GF-D8 (cell line): ENCODE data around the gene PUM1.
"Not testable (repeated sequence)": the region's sequence is repeated elsewhere in the genome, so short reads cannot be mapped to it uniquely, and the experiment has no call there.

ENCODE experiments used
- DNase-seq: peaks from one replicate; lab custom pipeline; 2025; lab: John Stamatoyannopoulos, UW

PUM1 gene, protein sequence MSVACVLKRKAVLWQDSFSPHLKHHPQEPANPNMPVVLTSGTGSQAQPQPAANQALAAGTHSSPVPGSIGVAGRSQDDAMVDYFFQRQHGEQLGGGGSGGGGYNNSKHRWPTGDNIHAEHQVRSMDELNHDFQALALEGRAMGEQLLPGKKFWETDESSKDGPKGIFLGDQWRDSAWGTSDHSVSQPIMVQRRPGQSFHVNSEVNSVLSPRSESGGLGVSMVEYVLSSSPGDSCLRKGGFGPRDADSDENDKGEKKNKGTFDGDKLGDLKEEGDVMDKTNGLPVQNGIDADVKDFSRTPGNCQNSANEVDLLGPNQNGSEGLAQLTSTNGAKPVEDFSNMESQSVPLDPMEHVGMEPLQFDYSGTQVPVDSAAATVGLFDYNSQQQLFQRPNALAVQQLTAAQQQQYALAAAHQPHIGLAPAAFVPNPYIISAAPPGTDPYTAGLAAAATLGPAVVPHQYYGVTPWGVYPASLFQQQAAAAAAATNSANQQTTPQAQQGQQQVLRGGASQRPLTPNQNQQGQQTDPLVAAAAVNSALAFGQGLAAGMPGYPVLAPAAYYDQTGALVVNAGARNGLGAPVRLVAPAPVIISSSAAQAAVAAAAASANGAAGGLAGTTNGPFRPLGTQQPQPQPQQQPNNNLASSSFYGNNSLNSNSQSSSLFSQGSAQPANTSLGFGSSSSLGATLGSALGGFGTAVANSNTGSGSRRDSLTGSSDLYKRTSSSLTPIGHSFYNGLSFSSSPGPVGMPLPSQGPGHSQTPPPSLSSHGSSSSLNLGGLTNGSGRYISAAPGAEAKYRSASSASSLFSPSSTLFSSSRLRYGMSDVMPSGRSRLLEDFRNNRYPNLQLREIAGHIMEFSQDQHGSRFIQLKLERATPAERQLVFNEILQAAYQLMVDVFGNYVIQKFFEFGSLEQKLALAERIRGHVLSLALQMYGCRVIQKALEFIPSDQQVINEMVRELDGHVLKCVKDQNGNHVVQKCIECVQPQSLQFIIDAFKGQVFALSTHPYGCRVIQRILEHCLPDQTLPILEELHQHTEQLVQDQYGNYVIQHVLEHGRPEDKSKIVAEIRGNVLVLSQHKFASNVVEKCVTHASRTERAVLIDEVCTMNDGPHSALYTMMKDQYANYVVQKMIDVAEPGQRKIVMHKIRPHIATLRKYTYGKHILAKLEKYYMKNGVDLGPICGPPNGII

GRCh38 chr1:31065310-31066217 is at the start of gene PUM1:
Gene PUM1, minus strand, starts transcription at chr1:31065717. Its CDS starts 6,151 bp downstream, at chr1:31059566.
- peak; percentile 91 for DNase-seq

GRCh38 chr1:31112266-31112935 is 46.9 kb upstream of the PUM1 start:
- DNase-seq: no peak

- no peak for DNase-seq
Observed at GRCh38 chr1:31111290-31111951, 45.9 kb upstream of the PUM1 start.

- DNase-seq: no peak
Observed at GRCh38 chr1:31110846-31111245, 45.3 kb upstream of the PUM1 start.

- no peak for DNase-seq
Observed at GRCh38 chr1:31108861-31109260, 43.3 kb upstream of the PUM1 start.

- DNase-seq: no peak
Observed at GRCh38 chr1:31105646-31106045, 40.1 kb upstream of the PUM1 start.

DNA sequence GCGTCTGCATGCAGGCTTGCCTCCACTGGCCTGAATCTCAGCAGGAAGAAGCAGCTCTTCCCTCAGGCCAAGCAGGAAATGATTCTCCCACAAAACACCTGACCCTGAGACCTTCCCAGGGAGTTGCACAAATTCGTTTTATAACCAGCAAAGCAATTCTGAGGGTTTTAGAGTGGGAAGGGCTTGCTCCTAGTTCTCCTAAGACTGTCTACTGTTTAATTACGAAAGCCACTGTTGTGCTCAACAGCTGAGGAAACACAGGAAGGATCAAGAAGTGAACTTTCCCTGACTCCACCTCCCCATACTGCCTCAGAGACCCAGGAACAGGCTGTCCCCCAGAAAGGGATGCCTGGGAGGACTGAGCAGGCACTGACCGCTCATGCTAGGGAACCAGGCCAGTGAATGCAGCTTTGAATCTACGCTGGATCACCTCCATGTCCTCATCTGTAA is 37.0 kb upstream of the PUM1 start:
- no peak for DNase-seq

DNA sequence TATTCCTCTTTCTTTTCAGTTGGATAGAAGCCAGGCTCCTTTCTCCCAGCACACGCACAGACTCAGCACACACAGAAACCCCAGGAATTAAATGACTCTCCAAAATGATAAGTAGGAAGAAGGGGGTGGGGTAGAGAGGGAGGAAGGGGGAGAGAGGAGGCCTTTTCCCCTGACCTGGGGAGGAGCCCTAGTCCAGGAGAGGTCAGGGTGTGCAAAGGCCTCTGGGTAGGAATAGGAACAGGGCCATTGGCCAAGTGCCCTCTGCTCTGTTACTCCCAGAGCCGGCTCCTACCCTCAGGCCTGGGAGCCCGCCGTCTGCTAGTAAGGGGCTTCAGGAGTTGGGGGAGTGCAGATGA is 35.6 kb upstream of the PUM1 start:
- no peak for DNase-seq

- DNase-seq: no peak
Observed at GRCh38 chr1:31099293-31100032, 33.9 kb upstream of the PUM1 start.

DNA sequence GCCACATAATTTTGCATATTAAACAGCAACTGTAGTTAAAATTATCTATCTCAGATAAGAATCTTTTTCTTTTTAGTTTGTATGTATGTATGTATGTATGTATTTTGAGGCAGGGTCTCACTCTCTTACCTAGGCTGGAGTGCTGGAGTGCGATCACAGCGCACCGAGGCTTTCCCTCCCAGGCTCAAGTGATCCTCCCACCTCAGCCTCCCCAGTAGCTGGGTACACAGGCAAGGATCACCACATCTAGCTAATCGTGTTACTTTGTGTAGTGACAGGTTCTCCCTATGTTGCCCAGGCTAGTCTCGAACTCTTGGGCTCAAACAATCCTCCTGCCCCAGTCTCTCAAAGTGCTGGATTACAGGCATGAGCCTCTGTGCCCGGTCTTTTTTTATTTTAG is 30.5 kb upstream of the PUM1 start:
- no peak for DNase-seq

DNA sequence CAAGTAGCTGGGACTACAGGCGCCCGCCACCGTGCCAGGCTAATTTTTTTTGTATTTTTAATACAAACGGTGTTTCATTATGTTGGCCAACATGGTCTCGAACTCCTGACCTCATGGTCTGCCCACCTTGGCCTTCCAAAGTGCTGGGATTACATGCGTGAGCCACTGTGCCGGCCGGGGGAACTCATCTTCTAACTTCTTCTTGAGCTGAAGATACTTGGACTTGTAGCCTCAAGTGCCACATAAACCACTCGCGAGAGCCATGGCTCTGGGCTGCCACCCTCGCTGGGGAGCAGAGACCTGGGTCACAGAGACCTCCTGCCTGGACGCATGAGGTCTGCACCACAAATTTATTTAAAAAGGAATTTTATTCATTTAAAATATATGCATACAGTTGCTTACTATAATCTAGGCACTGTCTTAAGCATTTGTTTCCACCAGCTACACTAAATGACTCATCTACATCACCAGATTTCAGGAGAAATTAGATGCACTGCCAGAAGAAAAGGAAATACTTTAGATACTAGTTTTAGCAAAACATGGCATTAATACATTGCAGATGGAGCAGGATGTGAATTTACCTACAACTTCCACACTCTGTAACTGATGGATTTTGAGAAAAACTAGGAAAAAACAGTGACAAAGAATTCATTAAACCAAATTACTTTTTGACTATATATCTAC is 29.9 kb upstream of the PUM1 start:
- DNase-seq: no peak

DNA sequence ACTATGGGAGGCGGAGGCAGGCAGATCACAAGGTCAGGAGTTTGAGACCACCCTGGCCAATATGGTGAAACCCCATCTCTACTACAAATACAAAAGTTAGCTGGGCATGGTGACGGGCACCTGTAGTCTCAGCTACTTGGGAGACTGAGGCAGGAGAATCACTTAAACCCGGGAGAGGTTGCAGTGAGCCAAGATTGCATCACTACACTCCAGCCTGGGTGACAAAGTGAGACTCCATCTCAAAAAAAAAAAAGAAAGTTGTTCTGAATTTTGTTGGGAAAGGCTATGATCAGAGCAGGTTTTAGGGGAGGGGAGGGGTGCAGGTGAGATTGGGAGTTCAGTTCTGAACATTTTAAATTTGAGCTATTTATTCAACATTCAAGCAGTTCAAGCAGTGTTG is 22.6 kb upstream of the PUM1 start:
- DNase-seq: not testable (repeated sequence)

- no peak for DNase-seq
Observed at GRCh38 chr1:31084782-31085569, 19.5 kb upstream of the PUM1 start.

GRCh38 chr1:31082385-31082784 is 16.9 kb upstream of the PUM1 start:
- no peak for DNase-seq

GRCh38 chr1:31073044-31073443 is 7.5 kb upstream of the PUM1 start:
- DNase-seq: no peak

DNA sequence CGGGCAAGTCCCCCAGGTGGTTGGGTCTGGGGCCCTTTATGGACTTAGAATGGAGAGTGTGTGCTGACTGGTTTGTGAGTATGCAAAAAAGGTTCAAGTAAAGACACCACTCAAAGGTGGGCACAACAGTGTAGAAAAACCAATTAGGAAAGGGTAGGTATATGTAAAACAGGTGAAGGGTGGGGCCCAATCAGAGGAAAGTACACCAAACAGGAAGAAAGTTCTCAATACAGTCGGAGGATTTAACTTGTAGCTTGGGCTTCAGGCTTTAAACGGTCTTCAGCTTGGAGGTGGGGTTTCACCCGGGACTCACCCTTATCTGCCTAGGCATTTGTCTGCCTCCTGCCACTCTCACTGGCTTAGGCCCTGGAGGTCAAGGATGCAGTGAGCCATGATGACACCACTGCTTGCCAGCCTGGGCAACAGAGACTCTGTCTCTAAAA is 6.8 kb upstream of the PUM1 start:
- DNase-seq: no peak

- DNase-seq: no peak
Observed at GRCh38 chr1:31069392-31069791, 3.9 kb upstream of the PUM1 start.

GRCh38 chr1:31064718-31065309 is 703 bp downstream of the PUM1 start:
- DNase-seq: no peak
